Testis (tissue), 2 donors: ENCODE results near the gene LUZP2.

Experiments
- POLR2A ChIP-seq: fragments of 450-650 bp; IDR thresholded peaks from one replicate; pipeline ENCODE4 v1.6.1; 2017; ENCODE audit warnings: antibody characterized with exemption, mild to moderate bottlenecking, moderate library complexity
- TF ChIP-seq, protein P1 (sequence below), 3 experiments: fragments of 450-650 bp in 2 of 3; fragments of 200-600 bp in 1 of 3; sonication (generic) in 1 of 3; IDR thresholded peaks; one replicate each; pipeline ENCODE4 v1.5.1; 2016 to 2019; ENCODE audit warnings: antibody characterized with exemption in 3 of 3, mild to moderate bottlenecking in 2 of 3, moderate library complexity in 1 of 3

- TF ChIP-seq POLR2A = no peak
- TF ChIP-seq, protein P1, sequence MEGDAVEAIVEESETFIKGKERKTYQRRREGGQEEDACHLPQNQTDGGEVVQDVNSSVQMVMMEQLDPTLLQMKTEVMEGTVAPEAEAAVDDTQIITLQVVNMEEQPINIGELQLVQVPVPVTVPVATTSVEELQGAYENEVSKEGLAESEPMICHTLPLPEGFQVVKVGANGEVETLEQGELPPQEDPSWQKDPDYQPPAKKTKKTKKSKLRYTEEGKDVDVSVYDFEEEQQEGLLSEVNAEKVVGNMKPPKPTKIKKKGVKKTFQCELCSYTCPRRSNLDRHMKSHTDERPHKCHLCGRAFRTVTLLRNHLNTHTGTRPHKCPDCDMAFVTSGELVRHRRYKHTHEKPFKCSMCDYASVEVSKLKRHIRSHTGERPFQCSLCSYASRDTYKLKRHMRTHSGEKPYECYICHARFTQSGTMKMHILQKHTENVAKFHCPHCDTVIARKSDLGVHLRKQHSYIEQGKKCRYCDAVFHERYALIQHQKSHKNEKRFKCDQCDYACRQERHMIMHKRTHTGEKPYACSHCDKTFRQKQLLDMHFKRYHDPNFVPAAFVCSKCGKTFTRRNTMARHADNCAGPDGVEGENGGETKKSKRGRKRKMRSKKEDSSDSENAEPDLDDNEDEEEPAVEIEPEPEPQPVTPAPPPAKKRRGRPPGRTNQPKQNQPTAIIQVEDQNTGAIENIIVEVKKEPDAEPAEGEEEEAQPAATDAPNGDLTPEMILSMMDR (IDR thresholded peaks at IDR 0.05) = no peak
Measured at GRCh38 chr11:24594401-24594800, 97.5 kb downstream of the LUZP2 start.
